CD14-positive monocyte (primary cell): ENCODE measurements around the gene SCAMP5. TPM values are rescaled to one million over a fixed set of nuclear protein-coding genes. Genes with fewer than 3 reads are reported as not detected.

Experiments used
- DNase-seq, 3 donors: peaks; one replicate each; pipeline ENCODE4 v3.0.0-alpha.2; 2011 to 2022
- H2AFZ ChIP-seq: 2 replicates; pipeline ENCODE4 v1.6.0; 2012; ENCODE audit warnings: mild to moderate bottlenecking, low read depth, low read length, inconsistent platforms; ENCODE audit not compliant: insufficient read depth, poor library complexity, severe bottlenecking
- H3K27ac ChIP-seq, 2 donors: 1 replicate in 1 of 2; 2 replicates in 1 of 2; pipeline ENCODE4 v1.5.1; 2012 to 2013; ENCODE audit warnings: low read length in 2 of 2, control low read depth in 1 of 2, inconsistent platforms in 1 of 2, low read depth in 1 of 2, mild to moderate bottlenecking in 1 of 2
- H3K27me3 ChIP-seq, 2 donors: one replicate each; pipeline versions ENCODE4 v1.6.0 to v1.6.1; 2011 to 2013; ENCODE audit warnings: low read length in 2 of 2; ENCODE audit not compliant: control insufficient read depth in 2 of 2, insufficient read depth in 2 of 2
- H3K36me3 ChIP-seq, 2 donors: replicated peaks in 1 of 2; 1 replicate in 1 of 2; 2 replicates in 1 of 2; pipeline versions ENCODE4 v1.5.1 to v1.6.1; 2012 to 2013; ENCODE audit warnings: low read length in 2 of 2, control low read depth in 1 of 2, inconsistent platforms in 1 of 2, mild to moderate bottlenecking in 1 of 2; ENCODE audit not compliant: insufficient read depth in 2 of 2, control insufficient read depth in 1 of 2
- H3K4me1 ChIP-seq, 2 donors: 1 replicate in 1 of 2; 2 replicates in 1 of 2; pipeline versions ENCODE4 v1.5.1 to v1.6.1; 2012 to 2013; ENCODE audit warnings: low read length in 2 of 2, control low read depth in 1 of 2, inconsistent platforms in 1 of 2, mild to moderate bottlenecking in 1 of 2, moderate library complexity in 1 of 2; ENCODE audit not compliant: insufficient read depth in 2 of 2, control insufficient read depth in 1 of 2
- H3K4me2 ChIP-seq: replicated peaks from 2 replicates; pipeline ENCODE3; 2012; ENCODE audit warnings: low read length, moderate library complexity, mild to moderate bottlenecking; ENCODE audit not compliant: poor library complexity, severe bottlenecking; ENCODE audit errors: extremely low read depth
- H3K4me3 ChIP-seq, 3 experiments: fragments of 200-600 bp in 1 of 3; sonication (generic) in 1 of 3; replicated peaks in 1 of 3; 1 replicate in 2 of 3; 2 replicates in 1 of 3; pipeline ENCODE4 v1.5.1; 2011 to 2013; ENCODE audit warnings: low read length in 3 of 3, mild to moderate bottlenecking in 3 of 3, control low read depth in 2 of 3, low read depth in 2 of 3, inconsistent platforms in 1 of 3, moderate library complexity in 1 of 3
- H3K79me2 ChIP-seq: 2 replicates; pipeline ENCODE4 v1.6.0; 2012; ENCODE audit warnings: mild to moderate bottlenecking, control low read depth, inconsistent platforms, low read length, moderate library complexity; ENCODE audit not compliant: insufficient read depth
- H3K9ac ChIP-seq: 2 replicates; pipeline ENCODE4 v1.6.0; 2017; ENCODE audit warnings: low read length, mild to moderate bottlenecking; ENCODE audit not compliant: insufficient read depth, poor library complexity, severe bottlenecking
- H3K9me3 ChIP-seq, 2 donors: replicated peaks in 1 of 2; 1 replicate in 1 of 2; 2 replicates in 1 of 2; pipeline versions ENCODE4 v1.5.1 to v1.6.1; 2012 to 2013; ENCODE audit warnings: low read length in 2 of 2, control low read depth in 1 of 2; ENCODE audit not compliant: control insufficient read depth in 1 of 2, insufficient read depth in 1 of 2
- H4K20me1 ChIP-seq: 2 replicates; pipeline ENCODE4 v1.6.0; 2012; ENCODE audit warnings: mild to moderate bottlenecking, low read length, control low read depth, moderate library complexity; ENCODE audit not compliant: insufficient read depth
- H3K27ac Mint-ChIP-seq, 7 donors: one replicate each; pipeline ENCODE4 v1.8.0; 2020; ENCODE audit warnings: mild to moderate bottlenecking in 7 of 7, mixed read lengths in 7 of 7, moderate library complexity in 6 of 7, inconsistent platforms in 2 of 7
- H3K27me3 Mint-ChIP-seq, 3 donors: one replicate each; pipeline ENCODE4 v1.8.0; 2021 to 2022; ENCODE audit warnings: low read depth in 3 of 3, mild to moderate bottlenecking in 3 of 3, mixed read lengths in 3 of 3, moderate library complexity in 3 of 3, inconsistent platforms in 1 of 3
- H3K36me3 Mint-ChIP-seq, 2 donors: one replicate each; pipeline ENCODE4 v1.8.0; 2020; ENCODE audit warnings: mixed read lengths in 2 of 2, inconsistent platforms in 1 of 2, mild to moderate bottlenecking in 1 of 2
- H3K4me1 Mint-ChIP-seq: one replicate; pipeline ENCODE4 v1.8.0; 2020; ENCODE audit warnings: mild to moderate bottlenecking, mixed read lengths
- H3K4me3 Mint-ChIP-seq, 2 donors: one replicate each; pipeline ENCODE4 v1.8.0; 2020; ENCODE audit warnings: mild to moderate bottlenecking in 2 of 2, mixed read lengths in 2 of 2, moderate library complexity in 1 of 2
- H3K9me3 Mint-ChIP-seq, 7 donors: one replicate each; pipeline ENCODE4 v1.8.0; 2020 to 2022; ENCODE audit warnings: mixed read lengths in 7 of 7, mild to moderate bottlenecking in 6 of 7, moderate library complexity in 6 of 7, inconsistent platforms in 2 of 7
- whole genome bisulfite sequencing: methylation state at CpG from one replicate; pipeline ENCODE4 v1.1.5; 2013; ENCODE audit warnings: missing lambda C conversion rate; ENCODE audit not compliant: insufficient coverage; 5-methylcytosine and 5-hydroxymethylcytosine counted together
- intact Hi-C, 2 donors: fragments of 100-400 bp; cut with micrococcal nuclease; formaldehyde crosslinking; loops; one replicate each; pipeline versions ENCODE4 v1.15.0 to v1.15.1; 2023
- polyA plus RNA-seq, 3 donors: library from polyadenylated mRNA; depleted of rRNA in 1 of 3; unstranded in 2 of 3; stranded (reverse) in 1 of 3; fragments of 300-500 nt in 2 of 3; fragments of >200 nt in 1 of 3; fragmentation: Illumina TruSeq in 2 of 3; gene quantifications; 1 replicate in 2 of 3; 2 replicates in 1 of 3; pipeline ENCODE4 v1.2.3, GENCODE V29; 2012 to 2021
- TF ChIP-seq, protein P1 (sequence below): fragments of 200-600 bp; IDR thresholded peaks from one replicate; pipeline ENCODE4 v1.8.0; 2022; ENCODE audit warnings: antibody characterized with exemption, mild to moderate bottlenecking

The SCAMP5 gene
- polyA plus RNA-seq, 3 donors: 0.08 to 0.32 TPM; not detected in 1

GRCh38 chr15:74978077-74978476 lies 17.3 kb upstream of the SCAMP5 start:
- Histone ChIP-seq H3K4me2 (no peak overlapping the region), H3K9ac (no peak overlapping the region), H4K20me1 (no peaks in the 10 kb centered on the region), H3K4me1 (no peaks in the 10 kb centered on the region), H3K9me3 (no peaks in the 10 kb centered on the region), H2AFZ (no peak overlapping the region), H3K27me3 (no peaks in the 10 kb centered on the region), H3K36me3 (no peaks in the 10 kb centered on the region), H3K4me3 (no peak overlapping the region), H3K79me2 (no peaks in the 10 kb centered on the region), H3K27ac (no peak overlapping the region)
- Mint-ChIP-seq H3K4me3 (no peak overlapping the region), H3K27me3 (peaks cover 11 to 22% (median 13%) of the 10 kb centered on the region in 3 donors), H3K36me3 (no peaks in the 10 kb centered on the region), H3K27ac (no peak overlapping the region), H3K9me3 (peaks cover 0 to 8% (median 0%) of the 10 kb centered on the region in 7 donors), H3K4me1 (no peaks in the 10 kb centered on the region)
- no CpG with 5 or more reads among the region's 1 CpG for WGBS
- DNase-seq: no peak
- TF ChIP-seq, protein P1, sequence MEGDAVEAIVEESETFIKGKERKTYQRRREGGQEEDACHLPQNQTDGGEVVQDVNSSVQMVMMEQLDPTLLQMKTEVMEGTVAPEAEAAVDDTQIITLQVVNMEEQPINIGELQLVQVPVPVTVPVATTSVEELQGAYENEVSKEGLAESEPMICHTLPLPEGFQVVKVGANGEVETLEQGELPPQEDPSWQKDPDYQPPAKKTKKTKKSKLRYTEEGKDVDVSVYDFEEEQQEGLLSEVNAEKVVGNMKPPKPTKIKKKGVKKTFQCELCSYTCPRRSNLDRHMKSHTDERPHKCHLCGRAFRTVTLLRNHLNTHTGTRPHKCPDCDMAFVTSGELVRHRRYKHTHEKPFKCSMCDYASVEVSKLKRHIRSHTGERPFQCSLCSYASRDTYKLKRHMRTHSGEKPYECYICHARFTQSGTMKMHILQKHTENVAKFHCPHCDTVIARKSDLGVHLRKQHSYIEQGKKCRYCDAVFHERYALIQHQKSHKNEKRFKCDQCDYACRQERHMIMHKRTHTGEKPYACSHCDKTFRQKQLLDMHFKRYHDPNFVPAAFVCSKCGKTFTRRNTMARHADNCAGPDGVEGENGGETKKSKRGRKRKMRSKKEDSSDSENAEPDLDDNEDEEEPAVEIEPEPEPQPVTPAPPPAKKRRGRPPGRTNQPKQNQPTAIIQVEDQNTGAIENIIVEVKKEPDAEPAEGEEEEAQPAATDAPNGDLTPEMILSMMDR: no peak
- intact Hi-C loops: loop anchor here in 1 of 2 donors (10.0 kb wide), 1 partner anchor 303 kb away; no protein-coding TSS in a partner anchor

DNA sequence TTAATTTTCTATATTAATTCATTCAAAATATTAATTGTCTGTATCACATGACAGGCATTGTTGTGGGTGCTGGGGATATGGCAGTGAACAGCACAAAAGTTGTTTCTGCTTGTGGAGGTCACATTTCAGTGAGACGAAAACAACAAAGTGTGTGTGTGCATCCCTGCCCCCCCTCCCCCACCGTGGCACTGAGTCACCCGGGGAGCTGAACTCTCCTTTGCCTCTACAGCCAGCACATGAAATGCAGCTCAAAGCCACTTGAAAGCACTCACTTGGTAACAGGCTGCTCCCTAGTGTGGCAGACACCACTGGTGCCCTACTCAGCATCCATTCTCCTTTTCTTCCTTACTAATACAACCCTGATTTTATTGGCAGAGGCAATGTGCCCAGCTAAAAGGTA lies 16.9 kb upstream of the SCAMP5 start:
- no peaks in the 10 kb centered on the region for H3K79me2 ChIP-seq

More for the DNA sequence above, 16.9 kb upstream of the SCAMP5 start:
- intact Hi-C loops: loop anchor here in 1 of 2 donors (10.0 kb wide), 1 partner anchor 304 kb away; no protein-coding TSS in a partner anchor
- no peak overlapping the region for H3K4me3 Mint-ChIP-seq
- DNase-seq: no peak
- Histone ChIP-seq H3K4me1 (no peaks in the 10 kb centered on the region), H3K4me3 (no peak overlapping the region), H3K27me3 (no peaks in the 10 kb centered on the region), H3K27ac (no peak overlapping the region), H3K9ac (no peak overlapping the region), H3K36me3 (no peaks in the 10 kb centered on the region), H3K9me3 (no peaks in the 10 kb centered on the region), H3K4me2 (no peak overlapping the region), H4K20me1 (no peaks in the 10 kb centered on the region), H2AFZ (no peak overlapping the region)
- WGBS: 38% methylated on average over 2 of the region's 3 CpGs
- H3K27me3 Mint-ChIP-seq: peaks cover 10 to 22% (median 13%) of the 10 kb centered on the region in 3 donors
- no peaks in the 10 kb centered on the region for H3K36me3 Mint-ChIP-seq
- H3K9me3 Mint-ChIP-seq: peaks cover 0 to 8% (median 0%) of the 10 kb centered on the region in 7 donors
- TF ChIP-seq, protein P1: no peak
- H3K4me1 Mint-ChIP-seq: no peaks in the 10 kb centered on the region
- no peak overlapping the region for H3K27ac Mint-ChIP-seq
